ENCODE measurements around the gene SLC26A8.

SLC26A8 gene

GRCh38 chr6:36064770-36065396 lies 40.4 kb upstream of the SLC26A8 start:
- Mint-ChIP-seq H3K4me1 (peaks cover 37% of the 10 kb centered on the region), H3K36me3 (ENCODE audit: low read depth) (peaks cover 13% of the 10 kb centered on the region), H3K4me3 (no peak overlapping the region), H3K9me3 (no peaks in the 10 kb centered on the region), H3K27ac (peak overlapping the region; percentile 13 to 63 (median 14)), H3K27me3 (ENCODE audit: low read depth) (no peaks in the 10 kb centered on the region)
- TF ChIP-seq, protein P1, sequence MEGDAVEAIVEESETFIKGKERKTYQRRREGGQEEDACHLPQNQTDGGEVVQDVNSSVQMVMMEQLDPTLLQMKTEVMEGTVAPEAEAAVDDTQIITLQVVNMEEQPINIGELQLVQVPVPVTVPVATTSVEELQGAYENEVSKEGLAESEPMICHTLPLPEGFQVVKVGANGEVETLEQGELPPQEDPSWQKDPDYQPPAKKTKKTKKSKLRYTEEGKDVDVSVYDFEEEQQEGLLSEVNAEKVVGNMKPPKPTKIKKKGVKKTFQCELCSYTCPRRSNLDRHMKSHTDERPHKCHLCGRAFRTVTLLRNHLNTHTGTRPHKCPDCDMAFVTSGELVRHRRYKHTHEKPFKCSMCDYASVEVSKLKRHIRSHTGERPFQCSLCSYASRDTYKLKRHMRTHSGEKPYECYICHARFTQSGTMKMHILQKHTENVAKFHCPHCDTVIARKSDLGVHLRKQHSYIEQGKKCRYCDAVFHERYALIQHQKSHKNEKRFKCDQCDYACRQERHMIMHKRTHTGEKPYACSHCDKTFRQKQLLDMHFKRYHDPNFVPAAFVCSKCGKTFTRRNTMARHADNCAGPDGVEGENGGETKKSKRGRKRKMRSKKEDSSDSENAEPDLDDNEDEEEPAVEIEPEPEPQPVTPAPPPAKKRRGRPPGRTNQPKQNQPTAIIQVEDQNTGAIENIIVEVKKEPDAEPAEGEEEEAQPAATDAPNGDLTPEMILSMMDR (IDR thresholded peaks at IDR 0.05; ENCODE audit: unreplicated experiment in 3 of 3), result no peak

- Mint-ChIP-seq H3K4me1 (peaks cover 33% of the 10 kb centered on the region), H3K27me3 (ENCODE audit: low read depth) (no peaks in the 10 kb centered on the region), H3K27ac (no peak overlapping the region), H3K9me3 (no peaks in the 10 kb centered on the region), H3K4me3 (no peak overlapping the region), H3K36me3 (ENCODE audit: low read depth) (peaks cover 21% of the 10 kb centered on the region)
- TF ChIP-seq, protein P1 (IDR thresholded peaks at IDR 0.05; ENCODE audit: unreplicated experiment in 3 of 3), result no peak
Measured at GRCh38 chr6:36063318-36064060, 39.0 kb upstream of the SLC26A8 start.

- H3K9me3 Mint-ChIP-seq, result no peaks in the 10 kb centered on the region
- H3K4me1 Mint-ChIP-seq, result peaks cover 27% of the 10 kb centered on the region
- H3K27ac Mint-ChIP-seq, result no peak overlapping the region
- peaks cover 25% of the 10 kb centered on the region for H3K36me3 Mint-ChIP-seq (ENCODE audit: low read depth)
- TF ChIP-seq, protein P1 (IDR thresholded peaks at IDR 0.05; ENCODE audit: unreplicated experiment in 3 of 3), result no peak
- H3K27me3 Mint-ChIP-seq (ENCODE audit: low read depth), result no peaks in the 10 kb centered on the region
- H3K4me3 Mint-ChIP-seq, result no peak overlapping the region
Measured at GRCh38 chr6:36062247-36062646, 37.8 kb upstream of the SLC26A8 start.

GRCh38 chr6:36061236-36061635 lies 36.8 kb upstream of the SLC26A8 start:
- no peak overlapping the region for H3K4me3 Mint-ChIP-seq
- H3K9me3 Mint-ChIP-seq, result no peaks in the 10 kb centered on the region
- no peak overlapping the region for H3K27ac Mint-ChIP-seq
- no peaks in the 10 kb centered on the region for H3K27me3 Mint-ChIP-seq (ENCODE audit: low read depth)
- peaks cover 28% of the 10 kb centered on the region for H3K36me3 Mint-ChIP-seq (ENCODE audit: low read depth)
- H3K4me1 Mint-ChIP-seq, result peaks cover 20% of the 10 kb centered on the region
- TF ChIP-seq, protein P1 (IDR thresholded peaks at IDR 0.05; ENCODE audit: unreplicated experiment in 3 of 3), result no peak

- Mint-ChIP-seq H3K4me3 (no peak overlapping the region), H3K27me3 (ENCODE audit: low read depth) (no peaks in the 10 kb centered on the region), H3K27ac (no peak overlapping the region), H3K9me3 (no peaks in the 10 kb centered on the region), H3K4me1 (no peaks in the 10 kb centered on the region), H3K36me3 (ENCODE audit: low read depth) (peaks cover 28% of the 10 kb centered on the region)
- TF ChIP-seq, protein P1 (IDR thresholded peaks at IDR 0.05; ENCODE audit: unreplicated experiment in 3 of 3), result no peak
Measured at GRCh38 chr6:36056178-36056577, 31.7 kb upstream of the SLC26A8 start.
